SIG-M5 (cell line): ENCODE measurements around the gene VIL1.

Experiments used
- DNase-seq: peaks from one replicate; lab custom pipeline; 2025; lab: John Stamatoyannopoulos, UW

Gene VIL1

DNA sequence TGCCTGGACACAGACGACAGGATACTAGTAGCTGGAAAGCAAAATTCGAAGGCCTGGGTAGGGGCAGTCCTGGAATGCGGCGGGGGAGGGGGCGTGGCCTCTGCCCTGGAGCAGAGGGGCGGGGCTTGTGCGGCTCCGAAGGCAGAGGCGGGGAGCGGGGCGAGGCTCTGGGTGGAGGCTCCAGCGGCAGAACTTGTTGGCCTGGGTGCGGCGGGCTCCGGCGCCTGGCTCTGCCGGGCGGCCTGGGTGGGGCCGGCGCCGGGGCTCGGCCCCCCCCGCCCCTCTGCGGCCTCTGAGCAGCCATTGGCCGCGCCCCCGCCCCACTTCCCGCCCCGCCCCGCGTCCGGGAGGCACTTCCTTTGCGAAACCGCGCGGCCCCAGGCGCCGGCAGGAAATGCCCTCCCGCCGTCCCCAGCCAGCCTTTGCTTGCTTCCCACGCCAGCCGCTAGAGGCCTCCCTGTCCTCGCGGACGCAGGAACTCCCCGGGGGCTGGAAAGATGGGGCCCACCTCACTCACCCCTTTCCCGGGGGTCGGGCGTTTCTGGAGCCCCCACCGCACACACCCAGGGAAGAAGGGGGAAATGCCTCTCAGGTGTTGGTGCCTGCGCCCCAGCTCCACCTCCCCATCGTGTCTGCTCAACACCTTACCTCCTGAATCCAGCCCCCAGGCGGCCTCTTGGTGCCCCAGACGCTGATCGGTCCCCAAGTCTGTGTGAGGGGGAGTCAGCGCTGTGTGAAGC is 12.5 kb upstream of the VIL1 start:
- peak; percentile 67 for DNase-seq

GRCh38 chr2:218406949-218407618 is 11.8 kb upstream of the VIL1 start:
- no peak for DNase-seq

DNA sequence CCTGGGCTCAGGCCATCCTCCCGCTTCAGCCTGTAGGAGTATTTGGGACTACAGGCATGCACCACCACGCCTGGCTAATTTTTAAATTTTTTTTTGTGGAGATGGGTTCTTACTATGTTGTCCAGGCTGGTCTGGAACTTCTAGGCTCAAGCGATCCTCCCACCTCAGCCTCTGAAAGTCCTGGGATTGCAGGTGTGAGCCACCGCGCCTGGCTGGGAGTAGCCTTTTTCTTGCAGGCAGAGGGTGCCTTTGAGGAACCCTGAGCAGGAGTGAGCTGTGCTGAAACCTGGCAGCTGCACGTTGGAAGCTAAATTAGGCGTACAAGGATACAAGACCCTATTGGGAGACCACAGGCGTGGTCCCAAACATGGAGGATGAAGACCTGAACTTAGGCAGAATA is 11.2 kb upstream of the VIL1 start:
- DNase-seq = no peak

DNA sequence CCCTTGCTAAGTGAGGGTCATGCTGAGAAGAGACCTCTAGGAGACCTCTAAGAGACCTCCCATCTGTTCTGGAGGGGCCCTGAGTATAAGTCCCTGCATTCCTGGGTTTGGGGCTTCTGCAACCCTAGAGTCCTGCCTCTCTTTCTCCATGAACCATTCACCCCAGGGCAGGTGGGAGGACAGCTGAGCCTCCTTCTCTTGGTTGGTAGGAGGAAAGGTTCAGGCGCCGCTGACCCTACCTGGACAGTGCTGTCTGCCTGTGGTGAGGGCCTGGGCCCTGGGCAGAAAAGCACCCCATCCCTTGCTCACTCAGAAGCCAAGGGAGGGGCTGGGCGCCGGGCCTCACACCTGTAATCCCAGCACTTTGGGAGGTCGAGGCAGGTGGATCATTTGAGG is 604 bp upstream of the VIL1 start:
- no peak for DNase-seq

DNA sequence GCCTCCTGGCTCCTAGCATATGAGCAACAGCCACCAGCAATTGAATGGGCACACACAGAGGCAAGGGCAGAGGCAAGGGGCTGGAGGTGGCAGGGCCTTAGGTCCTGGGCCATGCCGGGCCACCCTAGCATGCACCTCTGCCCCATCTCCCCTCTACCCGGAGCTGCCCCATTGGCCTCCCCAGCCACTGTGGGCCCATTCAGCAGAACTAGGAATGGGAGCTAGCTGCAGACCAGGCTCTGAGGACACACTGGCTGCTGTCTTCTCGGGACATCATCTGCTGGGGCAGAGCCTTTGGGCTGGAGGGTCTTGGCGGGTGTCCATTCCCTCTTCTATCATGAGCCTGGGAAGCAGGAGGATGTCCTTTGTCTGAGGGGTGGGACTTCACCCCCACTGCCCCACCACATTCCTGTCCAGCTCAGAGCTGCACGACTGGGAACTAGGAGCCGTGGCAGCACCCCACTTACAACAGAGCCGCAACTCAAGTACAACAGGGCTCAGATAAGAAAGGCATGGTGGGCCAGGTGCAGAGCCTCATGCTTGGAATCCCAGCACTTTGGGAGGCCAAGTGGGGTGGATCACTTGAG is 800 bp downstream of the VIL1 start:
- no peak for DNase-seq

DNA sequence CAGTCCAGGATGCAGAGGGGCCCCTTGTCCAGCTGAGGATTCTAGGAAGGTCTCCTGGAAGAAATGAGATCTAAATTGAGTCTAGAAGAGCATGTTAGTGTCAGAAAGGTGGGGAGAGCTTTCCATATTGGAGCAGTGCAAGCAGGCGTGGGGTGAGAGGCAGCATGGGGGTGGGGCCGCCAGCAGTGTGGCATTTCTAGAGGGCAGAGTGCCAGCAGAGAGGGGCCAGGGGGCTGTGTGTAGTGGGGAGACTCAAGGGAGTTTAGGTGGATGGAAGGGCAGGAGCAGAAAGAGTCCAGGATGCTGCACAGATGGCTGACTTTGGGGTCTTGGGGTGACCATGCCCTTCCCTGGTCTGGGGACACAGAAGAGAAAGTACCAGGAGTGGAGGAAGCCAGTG is 2.1 kb downstream of the VIL1 start:
- no peak for DNase-seq

- no peak for DNase-seq
Measured at GRCh38 chr2:218422403-218423086, 3.6 kb downstream of the VIL1 start.

DNA sequence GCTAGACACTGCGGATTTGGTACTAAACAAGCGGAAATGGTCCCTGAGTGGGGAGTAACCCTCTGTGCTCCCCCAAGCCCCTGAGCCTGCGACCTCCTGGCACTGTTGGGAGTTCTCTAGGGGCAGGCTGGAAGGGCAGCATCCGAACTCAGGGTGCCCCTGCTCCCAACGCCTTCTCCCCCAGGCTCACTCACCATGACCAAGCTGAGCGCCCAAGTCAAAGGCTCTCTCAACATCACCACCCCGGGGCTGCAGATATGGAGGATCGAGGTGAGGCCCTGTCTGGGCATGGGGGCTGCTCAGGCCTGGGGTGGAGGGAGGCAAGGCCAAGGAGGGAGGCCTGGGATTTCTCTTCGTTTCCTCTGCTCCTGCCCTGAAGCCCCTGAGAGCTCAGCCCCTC is 4.7 kb downstream of the VIL1 start:
- no peak for DNase-seq

DNA sequence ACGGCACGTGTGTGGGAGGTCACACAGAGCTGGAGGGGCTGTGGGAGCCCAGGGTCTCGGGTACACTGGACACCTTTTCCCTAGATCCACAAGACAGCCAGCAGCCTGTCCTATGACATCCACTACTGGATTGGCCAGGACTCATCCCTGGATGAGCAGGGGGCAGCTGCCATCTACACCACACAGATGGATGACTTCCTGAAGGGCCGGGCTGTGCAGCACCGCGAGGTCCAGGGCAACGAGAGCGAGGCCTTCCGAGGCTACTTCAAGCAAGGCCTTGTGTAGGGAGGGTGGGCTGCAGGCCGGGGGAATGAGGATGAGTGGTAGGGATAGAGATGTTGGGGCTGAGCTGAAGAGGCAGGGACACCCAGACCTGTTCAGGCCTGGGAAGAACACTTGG is 6.6 kb downstream of the VIL1 start:
- DNase-seq = no peak

DNA sequence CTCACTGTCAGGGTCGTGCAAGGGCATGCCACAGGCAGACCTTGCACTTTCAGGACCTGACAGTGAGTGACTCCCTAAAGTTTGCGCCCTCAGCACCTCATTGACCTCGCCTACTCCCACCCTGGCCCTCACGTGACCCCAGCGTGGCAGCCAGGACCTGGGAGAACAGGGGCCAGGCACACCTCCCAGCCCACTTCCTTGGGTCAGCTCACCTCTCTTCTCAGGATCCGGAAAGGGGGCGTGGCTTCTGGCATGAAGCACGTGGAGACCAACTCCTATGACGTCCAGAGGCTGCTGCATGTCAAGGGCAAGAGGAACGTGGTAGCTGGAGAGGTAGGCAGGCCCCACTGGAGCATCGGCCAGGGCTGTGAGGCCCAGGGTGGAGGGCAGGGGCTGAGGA is 8.8 kb downstream of the VIL1 start:
- DNase-seq = no peak

DNA sequence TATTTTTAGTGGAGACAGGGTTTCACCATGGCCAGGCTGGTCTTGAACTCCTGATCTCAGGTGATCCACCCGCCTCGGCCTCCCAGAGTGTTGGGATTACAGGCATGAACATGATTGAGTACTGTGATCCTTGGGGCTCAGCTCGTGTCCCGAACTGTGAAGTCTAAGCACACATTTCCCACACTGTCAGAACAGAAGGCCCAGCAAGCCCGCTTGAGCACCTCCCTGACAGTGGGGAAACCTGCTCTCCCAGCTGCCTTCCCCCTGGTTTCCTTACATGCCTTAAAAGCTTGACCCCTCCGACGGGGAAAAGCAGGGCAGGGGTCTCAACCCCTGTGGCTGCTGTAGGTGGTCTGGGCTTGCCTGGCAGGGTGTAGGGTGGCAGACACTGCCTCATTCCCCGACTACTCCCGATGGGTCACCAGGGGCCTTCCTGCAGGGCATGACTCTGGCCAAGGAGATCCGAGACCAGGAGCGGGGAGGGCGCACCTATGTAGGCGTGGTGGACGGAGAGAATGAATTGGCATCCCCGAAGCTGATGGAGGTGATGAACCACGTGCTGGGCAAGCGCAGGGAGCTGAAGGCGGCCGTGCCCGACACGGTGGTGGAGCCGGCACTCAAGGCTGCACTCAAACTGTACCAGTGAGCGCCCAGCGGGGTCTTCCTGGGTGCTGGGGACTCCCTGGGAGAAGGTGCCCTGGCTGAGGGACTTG is 10.1 kb downstream of the VIL1 start:
- no peak for DNase-seq

- DNase-seq = no peak
Measured at GRCh38 chr2:218429911-218430692, 11.2 kb downstream of the VIL1 start.

GRCh38 chr2:218430721-218431120 is 11.8 kb downstream of the VIL1 start:
- no peak for DNase-seq

GRCh38 chr2:218431878-218432277 is 13.0 kb downstream of the VIL1 start:
- DNase-seq = no peak

DNA sequence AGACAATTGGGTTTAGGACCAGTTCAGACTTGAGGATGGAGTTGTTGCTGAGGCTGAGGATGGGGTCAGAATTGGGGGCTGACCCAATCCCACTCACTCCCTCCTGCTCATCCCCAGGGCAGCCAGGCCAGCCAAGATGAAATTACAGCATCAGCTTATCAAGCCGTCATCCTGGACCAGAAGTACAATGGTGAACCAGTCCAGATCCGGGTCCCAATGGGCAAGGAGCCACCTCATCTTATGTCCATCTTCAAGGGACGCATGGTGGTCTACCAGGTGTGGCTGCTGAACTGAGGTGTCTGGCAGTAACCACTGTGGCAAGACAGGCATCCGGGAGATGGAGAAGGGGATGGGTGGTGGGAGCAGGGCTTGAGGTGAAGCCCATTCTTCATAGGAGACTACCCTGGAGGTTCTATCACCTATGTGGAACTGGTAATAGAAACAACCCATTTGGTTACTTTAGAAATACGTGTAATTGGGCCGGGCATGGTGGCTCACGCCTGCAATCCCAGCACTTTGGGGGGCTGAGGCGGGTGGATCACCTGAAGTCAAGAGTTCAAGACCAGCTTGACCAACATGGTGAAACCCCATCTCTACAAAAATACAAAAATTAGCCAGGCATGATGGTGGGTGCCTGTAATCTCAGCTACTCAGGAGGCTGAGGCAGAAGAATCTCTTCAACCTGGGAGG is 13.9 kb downstream of the VIL1 start:
- DNase-seq = no peak

DNA sequence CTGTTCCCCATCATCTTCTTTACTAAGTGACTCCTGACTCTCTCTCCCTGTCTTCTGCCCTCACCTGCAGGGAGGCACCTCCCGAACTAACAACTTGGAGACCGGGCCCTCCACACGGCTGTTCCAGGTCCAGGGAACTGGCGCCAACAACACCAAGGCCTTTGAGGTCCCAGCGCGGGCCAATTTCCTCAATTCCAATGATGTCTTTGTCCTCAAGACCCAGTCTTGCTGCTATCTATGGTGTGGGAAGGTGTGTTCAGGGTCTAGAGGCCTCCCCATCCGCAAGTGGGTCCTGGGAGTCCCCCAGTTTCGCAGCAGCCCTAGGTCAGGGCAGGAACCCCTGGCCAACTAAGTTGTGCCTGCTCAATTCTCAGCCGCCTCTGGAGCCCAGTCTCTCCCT is 15.5 kb downstream of the VIL1 start:
- DNase-seq = no peak

DNA sequence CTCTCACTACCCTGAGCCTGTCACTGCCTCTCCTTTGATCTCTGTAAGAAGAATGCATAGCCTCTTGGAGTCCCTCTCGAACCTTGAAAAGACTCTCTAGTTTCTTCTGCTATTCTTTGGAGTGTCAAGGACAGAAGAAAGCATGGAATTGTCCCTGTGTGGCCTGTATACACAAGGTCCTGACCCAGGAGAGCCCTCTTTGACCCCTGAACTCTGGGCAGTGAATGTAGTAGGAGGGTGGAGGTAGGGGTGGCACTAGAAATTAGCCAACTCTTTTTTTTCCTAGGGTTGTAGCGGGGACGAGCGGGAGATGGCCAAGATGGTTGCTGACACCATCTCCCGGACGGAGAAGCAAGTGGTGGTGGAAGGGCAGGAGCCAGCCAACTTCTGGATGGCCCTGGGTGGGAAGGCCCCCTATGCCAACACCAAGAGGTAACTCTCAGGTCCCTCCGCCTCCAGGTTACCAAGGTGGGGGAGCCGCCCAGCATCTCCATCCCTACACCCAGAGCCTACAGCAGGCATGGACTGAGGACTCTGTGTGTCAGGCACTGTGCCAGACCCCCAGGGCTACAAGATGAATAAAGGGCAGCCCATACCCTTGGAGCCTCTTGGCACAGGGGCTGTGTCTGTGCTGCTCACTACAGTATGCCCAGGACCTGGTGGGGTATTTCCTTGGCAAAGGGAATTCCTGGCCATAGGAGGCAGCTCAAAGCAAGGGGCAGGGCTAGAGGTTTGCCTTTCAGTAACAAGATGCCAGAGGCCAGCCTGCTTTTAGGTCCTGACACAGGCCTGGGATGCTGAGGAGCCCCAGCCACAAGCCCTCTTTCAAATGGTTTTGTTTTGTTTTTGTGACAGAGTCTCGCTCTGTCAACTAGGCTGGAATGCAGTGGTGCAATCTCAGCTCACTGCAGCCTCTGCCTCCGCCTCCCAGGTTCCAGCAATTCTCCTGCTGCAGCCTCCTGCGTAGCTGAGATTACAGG is 16.4 kb downstream of the VIL1 start:
- DNase-seq = no peak

DNA sequence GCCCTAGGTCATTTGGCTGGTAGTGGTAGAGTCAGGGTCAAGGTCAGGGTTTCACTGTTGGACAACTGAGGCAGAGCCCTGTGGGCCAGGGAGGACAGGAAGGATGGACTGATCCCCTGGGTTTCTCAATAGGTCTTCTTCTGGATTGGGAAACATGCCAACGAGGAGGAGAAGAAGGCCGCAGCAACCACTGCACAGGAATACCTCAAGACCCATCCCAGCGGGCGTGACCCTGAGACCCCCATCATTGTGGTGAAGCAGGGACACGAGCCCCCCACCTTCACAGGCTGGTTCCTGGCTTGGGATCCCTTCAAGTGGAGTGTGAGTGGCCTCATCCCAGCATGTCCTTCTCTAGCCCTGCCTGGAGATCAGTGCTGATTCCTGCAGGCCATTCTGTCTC is 18.1 kb downstream of the VIL1 start:
- DNase-seq = no peak

DNA sequence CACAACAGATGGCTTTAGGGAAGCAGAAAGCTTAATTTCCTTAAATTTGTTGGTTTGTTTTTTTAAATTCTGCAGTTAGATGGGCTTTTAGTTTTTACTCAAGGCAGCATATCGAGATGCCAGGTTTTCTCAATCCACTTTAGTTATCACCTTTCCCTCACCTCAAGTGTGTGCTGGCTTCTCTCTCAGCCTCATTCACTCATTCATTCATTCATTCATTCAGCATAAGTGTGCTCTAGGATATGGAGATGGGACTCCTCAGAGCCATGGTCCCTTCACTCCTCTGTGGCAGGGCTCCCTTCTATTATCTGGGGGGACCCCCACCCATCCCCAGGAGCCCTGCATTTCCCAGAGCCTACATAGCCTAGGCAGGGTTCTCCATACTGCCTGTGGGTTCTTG is 19.0 kb downstream of the VIL1 start:
- no peak for DNase-seq

GRCh38 chr2:218438596-218438995 is 19.7 kb downstream of the VIL1 start:
- peak; percentile 16 for DNase-seq
